GM23338 (cell line): ENCODE results near the gene ZNF831. TPM values are rescaled to one million over a fixed set of nuclear protein-coding genes. Genes with fewer than 3 reads are reported as not detected.

Experiments
- ATAC-seq: fragments of 200-7000 bp; cut with Tn5 transposase; 3 replicates; pipeline ENCODE4 v1.9.1; 2020
- DNase-seq: peaks from one replicate; pipeline ENCODE4 v3.0.0-alpha.2; 2015; ENCODE audit warnings: low spot score
- H2AFZ ChIP-seq: fragments of 200-600 bp; sonication (generic); 2 replicates; pipeline ENCODE4 v1.8.0; 2016; ENCODE audit warnings: antibody characterized with exemption, mild to moderate bottlenecking, moderate library complexity
- H3F3A ChIP-seq: fragments of 200-600 bp; sonication (generic); replicated peaks from 2 replicates; pipeline ENCODE4 v1.8.0; 2017; ENCODE audit warnings: antibody characterized with exemption, mixed run types, low read depth
- H3K27ac ChIP-seq: fragments of 200-600 bp; sonication (generic); 2 replicates; pipeline ENCODE4 v1.6.1; 2016; ENCODE audit warnings: low read depth
- H3K27me3 ChIP-seq: fragments of 200-600 bp; sonication (generic); 2 replicates; pipeline ENCODE4 v1.8.0; 2016; ENCODE audit warnings: mild to moderate bottlenecking, mixed run types, moderate library complexity; ENCODE audit not compliant: insufficient read depth
- H3K36me3 ChIP-seq: fragments of 200-600 bp; sonication (generic); 2 replicates; pipeline ENCODE4 v1.8.0; 2016; ENCODE audit warnings: mild to moderate bottlenecking; ENCODE audit not compliant: insufficient read depth
- H3K4me1 ChIP-seq: fragments of 200-600 bp; sonication (generic); 2 replicates; pipeline ENCODE4 v1.8.0; 2016; ENCODE audit warnings: mild to moderate bottlenecking, moderate library complexity; ENCODE audit not compliant: insufficient read depth
- H3K4me2 ChIP-seq: fragments of 200-600 bp; sonication (generic); 2 replicates; pipeline ENCODE4 v1.7.1; 2017; ENCODE audit warnings: mixed run types
- H3K4me3 ChIP-seq: fragments of 200-600 bp; sonication (generic); 2 replicates; pipeline ENCODE4 v1.6.1; 2016; ENCODE audit warnings: mixed run types
- H3K79me2 ChIP-seq: fragments of 200-600 bp; sonication (generic); replicated peaks from 2 replicates; pipeline ENCODE4 v1.8.0; 2017; ENCODE audit warnings: mild to moderate bottlenecking; ENCODE audit not compliant: insufficient read depth
- H3K9me2 ChIP-seq: fragments of 200-600 bp; sonication (generic); 2 replicates; pipeline ENCODE4 v1.8.0; 2017; ENCODE audit not compliant: insufficient read depth
- H4K20me1 ChIP-seq: fragments of 200-600 bp; sonication (generic); replicated peaks from 2 replicates; pipeline ENCODE4 v1.8.0; 2017; ENCODE audit warnings: mild to moderate bottlenecking; ENCODE audit not compliant: insufficient read depth
- H3K27ac Mint-ChIP-seq: 2 replicates; pipeline ENCODE4 v1.8.0; 2020; ENCODE audit warnings: inconsistent platforms, mild to moderate bottlenecking, moderate library complexity, mixed read lengths
- H3K27me3 Mint-ChIP-seq: 3 replicates; pipeline ENCODE4 v1.8.0; 2022; ENCODE audit warnings: low read depth, mild to moderate bottlenecking, moderate library complexity, mixed read lengths, inconsistent platforms; ENCODE audit not compliant: insufficient read depth, poor library complexity
- H3K36me3 Mint-ChIP-seq: 3 replicates; pipeline ENCODE4 v1.8.0; 2021; ENCODE audit warnings: low read depth, mild to moderate bottlenecking, inconsistent platforms, moderate library complexity, mixed read lengths
- H3K4me1 Mint-ChIP-seq: 3 replicates; pipeline ENCODE4 v1.8.0; 2020; ENCODE audit warnings: mild to moderate bottlenecking, inconsistent platforms, mixed read lengths
- H3K4me3 Mint-ChIP-seq: 3 replicates; pipeline ENCODE4 v1.8.0; 2021; ENCODE audit warnings: moderate library complexity, mild to moderate bottlenecking, inconsistent platforms, mixed read lengths
- H3K9me3 Mint-ChIP-seq: 3 replicates; pipeline ENCODE4 v1.8.0; 2020; ENCODE audit warnings: moderate library complexity, mild to moderate bottlenecking, inconsistent platforms, mixed read lengths
- CREB1 ChIP-seq: fragments of 250-450 bp; sonication (Bioruptor Pico); IDR thresholded peaks from 2 replicates; pipeline ENCODE4 v1.5.0; 2020; ENCODE audit warnings: low read depth, mild to moderate bottlenecking, moderate library complexity
- EZH2 ChIP-seq: fragments of 200-600 bp; sonication (generic); IDR thresholded peaks from one replicate; pipeline ENCODE4 v1.8.0; 2017; ENCODE audit warnings: antibody characterized with exemption, mild to moderate bottlenecking, low read depth; ENCODE audit not compliant: unreplicated experiment
- EZH2phosphoT487 ChIP-seq: fragments of 200-600 bp; sonication (generic); IDR thresholded peaks from one replicate; pipeline ENCODE4 v1.8.1; 2018; ENCODE audit warnings: antibody characterized with exemption; ENCODE audit not compliant: unreplicated experiment
- JUNB ChIP-seq: IDR thresholded peaks from one replicate; pipeline ENCODE4 v1.6.1; 2016; ENCODE audit warnings: antibody characterized with exemption; ENCODE audit not compliant: unreplicated experiment
- NANOG ChIP-seq: IDR thresholded peaks from 2 replicates; pipeline ENCODE4 v1.6.1; 2016; ENCODE audit warnings: antibody characterized with exemption, borderline replicate concordance
- POLR2AphosphoS5 ChIP-seq: IDR thresholded peaks from 2 replicates; pipeline ENCODE4 v1.6.1; 2016; ENCODE audit warnings: antibody characterized with exemption, low read depth
- STAT1 ChIP-seq: IDR thresholded peaks from one replicate; pipeline ENCODE4 v1.6.1; 2016; ENCODE audit warnings: antibody characterized with exemption; ENCODE audit not compliant: unreplicated experiment
- ZNF114 ChIP-seq: fragments of 250-450 bp; sonication (Bioruptor Pico); IDR thresholded peaks from 2 replicates; pipeline ENCODE4 v1.5.0; 2020; ENCODE audit warnings: mild to moderate bottlenecking, moderate library complexity
- ZNF331 ChIP-seq: fragments of 250-450 bp; sonication (Bioruptor Pico); IDR thresholded peaks from 2 replicates; pipeline ENCODE4 v1.5.0; 2020; ENCODE audit warnings: low read depth, mild to moderate bottlenecking, moderate library complexity
- polyA plus RNA-seq: library from polyadenylated mRNA; unstranded; fragments of >200 nt; fragmentation: Nextera tagmentation; extraction: Ambion mirVana; gene quantifications from 2 replicates; pipeline ENCODE4 v1.2.1, GENCODE V29; 2016
- total RNA-seq: library from RNA; depleted of rRNA; stranded (reverse); fragments of >200 nt; shearing (Covaris generic); gene quantifications from 2 replicates; pipeline ENCODE4 v1.2.3, GENCODE V29; 2014
- TF ChIP-seq, protein P1 (sequence below): fragments of 250-450 bp; sonication (Bioruptor Pico); IDR thresholded peaks from 2 replicates; pipeline ENCODE4 v1.5.0; 2020; ENCODE audit warnings: mild to moderate bottlenecking, moderate library complexity
- TF ChIP-seq, protein P2 (sequence below): IDR thresholded peaks from one replicate; pipeline ENCODE4 v1.6.1; 2018; ENCODE audit warnings: antibody characterized with exemption; ENCODE audit not compliant: unreplicated experiment
- TF ChIP-seq, protein P3 (sequence below), 2 experiments: fragments of 200-600 bp in 1 of 2; sonication (generic) in 1 of 2; conservative IDR thresholded peaks; 2 replicates each; pipeline versions ENCODE4 v1.5.1 to v1.6.1; 2016 to 2017; ENCODE audit warnings: antibody characterized with exemption in 2 of 2, low read depth in 2 of 2, mild to moderate bottlenecking in 2 of 2, moderate library complexity in 1 of 2
- TF ChIP-seq, protein P4 (sequence below): IDR thresholded peaks from 2 replicates; pipeline ENCODE4 v1.6.1; 2016; ENCODE audit warnings: antibody characterized with exemption

ZNF831 gene
- total and polyA plus RNA-seq, 2 experiments from 2014 or later = not detected

DNA sequence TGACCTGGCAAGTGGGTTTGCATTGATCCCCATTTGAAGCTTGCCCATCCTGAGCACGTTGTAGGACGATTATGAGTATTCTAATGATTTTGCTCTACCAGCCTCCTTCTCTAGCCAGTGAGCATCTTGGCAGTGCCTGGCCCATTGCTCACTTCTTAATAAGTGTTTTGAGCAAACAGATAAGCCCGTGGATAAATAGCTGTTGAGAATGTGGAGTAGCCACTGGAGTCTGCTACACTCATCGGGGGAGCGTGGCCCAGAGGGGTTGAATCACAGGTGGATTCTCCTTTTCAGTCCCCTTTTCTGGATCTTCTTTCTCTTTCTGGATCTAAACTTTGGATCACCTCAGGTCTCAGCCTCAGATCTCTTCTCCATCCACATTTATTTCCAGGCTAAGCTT is 120.8 kb downstream of the ZNF831 start:
- ATAC-seq (no peak), DNase-seq (no peak)
- no peaks in the 10 kb centered on the region for H4K20me1 ChIP-seq
- H3K9me3 Mint-ChIP-seq = peaks cover 3% of the 10 kb centered on the region; the same call in 1 of the 3 replicates
- TF ChIP-seq CREB1 (CRISPR knock-in tag) (no peak), JUNB (no peak), STAT1 (no peak), NANOG (no peak), POLR2AphosphoS5 (no peak), ZNF114 (CRISPR knock-in tag) (no peak), EZH2phosphoT487 (no peak), EZH2 (no peak), ZNF331 (no peak)
- TF ChIP-seq, protein P1, sequence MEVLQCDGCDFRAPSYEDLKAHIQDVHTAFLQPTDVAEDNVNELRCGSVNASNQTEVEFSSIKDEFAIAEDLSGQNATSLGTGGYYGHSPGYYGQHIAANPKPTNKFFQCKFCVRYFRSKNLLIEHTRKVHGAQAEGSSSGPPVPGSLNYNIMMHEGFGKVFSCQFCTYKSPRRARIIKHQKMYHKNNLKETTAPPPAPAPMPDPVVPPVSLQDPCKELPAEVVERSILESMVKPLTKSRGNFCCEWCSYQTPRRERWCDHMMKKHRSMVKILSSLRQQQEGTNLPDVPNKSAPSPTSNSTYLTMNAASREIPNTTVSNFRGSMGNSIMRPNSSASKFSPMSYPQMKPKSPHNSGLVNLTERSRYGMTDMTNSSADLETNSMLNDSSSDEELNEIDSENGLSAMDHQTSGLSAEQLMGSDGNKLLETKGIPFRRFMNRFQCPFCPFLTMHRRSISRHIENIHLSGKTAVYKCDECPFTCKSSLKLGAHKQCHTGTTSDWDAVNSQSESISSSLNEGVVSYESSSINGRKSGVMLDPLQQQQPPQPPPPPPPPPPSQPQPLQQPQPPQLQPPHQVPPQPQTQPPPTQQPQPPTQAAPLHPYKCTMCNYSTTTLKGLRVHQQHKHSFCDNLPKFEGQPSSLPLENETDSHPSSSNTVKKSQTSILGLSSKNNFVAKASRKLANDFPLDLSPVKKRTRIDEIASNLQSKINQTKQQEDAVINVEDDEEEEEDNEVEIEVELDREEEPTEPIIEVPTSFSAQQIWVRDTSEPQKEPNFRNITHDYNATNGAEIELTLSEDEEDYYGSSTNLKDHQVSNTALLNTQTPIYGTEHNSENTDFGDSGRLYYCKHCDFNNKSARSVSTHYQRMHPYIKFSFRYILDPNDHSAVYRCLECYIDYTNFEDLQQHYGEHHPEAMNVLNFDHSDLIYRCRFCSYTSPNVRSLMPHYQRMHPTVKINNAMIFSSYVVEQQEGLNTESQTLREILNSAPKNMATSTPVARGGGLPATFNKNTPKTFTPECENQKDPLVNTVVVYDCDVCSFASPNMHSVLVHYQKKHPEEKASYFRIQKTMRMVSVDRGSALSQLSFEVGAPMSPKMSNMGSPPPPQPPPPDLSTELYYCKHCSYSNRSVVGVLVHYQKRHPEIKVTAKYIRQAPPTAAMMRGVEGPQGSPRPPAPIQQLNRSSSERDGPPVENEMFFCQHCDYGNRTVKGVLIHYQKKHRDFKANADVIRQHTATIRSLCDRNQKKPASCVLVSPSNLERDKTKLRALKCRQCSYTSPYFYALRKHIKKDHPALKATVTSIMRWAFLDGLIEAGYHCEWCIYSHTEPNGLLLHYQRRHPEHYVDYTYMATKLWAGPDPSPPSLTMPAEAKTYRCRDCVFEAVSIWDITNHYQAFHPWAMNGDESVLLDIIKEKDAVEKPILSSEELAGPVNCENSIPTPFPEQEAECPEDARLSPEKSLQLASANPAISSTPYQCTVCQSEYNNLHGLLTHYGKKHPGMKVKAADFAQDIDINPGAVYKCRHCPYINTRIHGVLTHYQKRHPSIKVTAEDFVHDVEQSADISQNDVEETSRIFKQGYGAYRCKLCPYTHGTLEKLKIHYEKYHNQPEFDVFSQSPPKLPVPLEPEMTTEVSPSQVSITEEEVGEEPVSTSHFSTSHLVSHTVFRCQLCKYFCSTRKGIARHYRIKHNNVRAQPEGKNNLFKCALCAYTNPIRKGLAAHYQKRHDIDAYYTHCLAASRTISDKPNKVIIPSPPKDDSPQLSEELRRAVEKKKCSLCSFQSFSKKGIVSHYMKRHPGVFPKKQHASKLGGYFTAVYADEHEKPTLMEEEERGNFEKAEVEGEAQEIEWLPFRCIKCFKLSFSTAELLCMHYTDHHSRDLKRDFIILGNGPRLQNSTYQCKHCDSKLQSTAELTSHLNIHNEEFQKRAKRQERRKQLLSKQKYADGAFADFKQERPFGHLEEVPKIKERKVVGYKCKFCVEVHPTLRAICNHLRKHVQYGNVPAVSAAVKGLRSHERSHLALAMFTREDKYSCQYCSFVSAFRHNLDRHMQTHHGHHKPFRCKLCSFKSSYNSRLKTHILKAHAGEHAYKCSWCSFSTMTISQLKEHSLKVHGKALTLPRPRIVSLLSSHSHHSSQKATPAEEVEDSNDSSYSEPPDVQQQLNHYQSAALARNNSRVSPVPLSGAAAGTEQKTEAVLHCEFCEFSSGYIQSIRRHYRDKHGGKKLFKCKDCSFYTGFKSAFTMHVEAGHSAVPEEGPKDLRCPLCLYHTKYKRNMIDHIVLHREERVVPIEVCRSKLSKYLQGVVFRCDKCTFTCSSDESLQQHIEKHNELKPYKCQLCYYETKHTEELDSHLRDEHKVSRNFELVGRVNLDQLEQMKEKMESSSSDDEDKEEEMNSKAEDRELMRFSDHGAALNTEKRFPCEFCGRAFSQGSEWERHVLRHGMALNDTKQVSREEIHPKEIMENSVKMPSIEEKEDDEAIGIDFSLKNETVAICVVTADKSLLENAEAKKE = no peak
- TF ChIP-seq, protein P2, sequence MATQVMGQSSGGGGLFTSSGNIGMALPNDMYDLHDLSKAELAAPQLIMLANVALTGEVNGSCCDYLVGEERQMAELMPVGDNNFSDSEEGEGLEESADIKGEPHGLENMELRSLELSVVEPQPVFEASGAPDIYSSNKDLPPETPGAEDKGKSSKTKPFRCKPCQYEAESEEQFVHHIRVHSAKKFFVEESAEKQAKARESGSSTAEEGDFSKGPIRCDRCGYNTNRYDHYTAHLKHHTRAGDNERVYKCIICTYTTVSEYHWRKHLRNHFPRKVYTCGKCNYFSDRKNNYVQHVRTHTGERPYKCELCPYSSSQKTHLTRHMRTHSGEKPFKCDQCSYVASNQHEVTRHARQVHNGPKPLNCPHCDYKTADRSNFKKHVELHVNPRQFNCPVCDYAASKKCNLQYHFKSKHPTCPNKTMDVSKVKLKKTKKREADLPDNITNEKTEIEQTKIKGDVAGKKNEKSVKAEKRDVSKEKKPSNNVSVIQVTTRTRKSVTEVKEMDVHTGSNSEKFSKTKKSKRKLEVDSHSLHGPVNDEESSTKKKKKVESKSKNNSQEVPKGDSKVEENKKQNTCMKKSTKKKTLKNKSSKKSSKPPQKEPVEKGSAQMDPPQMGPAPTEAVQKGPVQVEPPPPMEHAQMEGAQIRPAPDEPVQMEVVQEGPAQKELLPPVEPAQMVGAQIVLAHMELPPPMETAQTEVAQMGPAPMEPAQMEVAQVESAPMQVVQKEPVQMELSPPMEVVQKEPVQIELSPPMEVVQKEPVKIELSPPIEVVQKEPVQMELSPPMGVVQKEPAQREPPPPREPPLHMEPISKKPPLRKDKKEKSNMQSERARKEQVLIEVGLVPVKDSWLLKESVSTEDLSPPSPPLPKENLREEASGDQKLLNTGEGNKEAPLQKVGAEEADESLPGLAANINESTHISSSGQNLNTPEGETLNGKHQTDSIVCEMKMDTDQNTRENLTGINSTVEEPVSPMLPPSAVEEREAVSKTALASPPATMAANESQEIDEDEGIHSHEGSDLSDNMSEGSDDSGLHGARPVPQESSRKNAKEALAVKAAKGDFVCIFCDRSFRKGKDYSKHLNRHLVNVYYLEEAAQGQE = no peak
- TF ChIP-seq, protein P3, sequence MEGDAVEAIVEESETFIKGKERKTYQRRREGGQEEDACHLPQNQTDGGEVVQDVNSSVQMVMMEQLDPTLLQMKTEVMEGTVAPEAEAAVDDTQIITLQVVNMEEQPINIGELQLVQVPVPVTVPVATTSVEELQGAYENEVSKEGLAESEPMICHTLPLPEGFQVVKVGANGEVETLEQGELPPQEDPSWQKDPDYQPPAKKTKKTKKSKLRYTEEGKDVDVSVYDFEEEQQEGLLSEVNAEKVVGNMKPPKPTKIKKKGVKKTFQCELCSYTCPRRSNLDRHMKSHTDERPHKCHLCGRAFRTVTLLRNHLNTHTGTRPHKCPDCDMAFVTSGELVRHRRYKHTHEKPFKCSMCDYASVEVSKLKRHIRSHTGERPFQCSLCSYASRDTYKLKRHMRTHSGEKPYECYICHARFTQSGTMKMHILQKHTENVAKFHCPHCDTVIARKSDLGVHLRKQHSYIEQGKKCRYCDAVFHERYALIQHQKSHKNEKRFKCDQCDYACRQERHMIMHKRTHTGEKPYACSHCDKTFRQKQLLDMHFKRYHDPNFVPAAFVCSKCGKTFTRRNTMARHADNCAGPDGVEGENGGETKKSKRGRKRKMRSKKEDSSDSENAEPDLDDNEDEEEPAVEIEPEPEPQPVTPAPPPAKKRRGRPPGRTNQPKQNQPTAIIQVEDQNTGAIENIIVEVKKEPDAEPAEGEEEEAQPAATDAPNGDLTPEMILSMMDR (conservative IDR thresholded peaks at IDR 0.05; ENCODE audit: low read depth in 2 of 2) = no peak
- TF ChIP-seq, protein P4, sequence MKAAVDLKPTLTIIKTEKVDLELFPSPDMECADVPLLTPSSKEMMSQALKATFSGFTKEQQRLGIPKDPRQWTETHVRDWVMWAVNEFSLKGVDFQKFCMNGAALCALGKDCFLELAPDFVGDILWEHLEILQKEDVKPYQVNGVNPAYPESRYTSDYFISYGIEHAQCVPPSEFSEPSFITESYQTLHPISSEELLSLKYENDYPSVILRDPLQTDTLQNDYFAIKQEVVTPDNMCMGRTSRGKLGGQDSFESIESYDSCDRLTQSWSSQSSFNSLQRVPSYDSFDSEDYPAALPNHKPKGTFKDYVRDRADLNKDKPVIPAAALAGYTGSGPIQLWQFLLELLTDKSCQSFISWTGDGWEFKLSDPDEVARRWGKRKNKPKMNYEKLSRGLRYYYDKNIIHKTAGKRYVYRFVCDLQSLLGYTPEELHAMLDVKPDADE = no peak
- H2AFZ ChIP-seq = no peak overlapping the region
- peaks cover 3% of the 10 kb centered on the region for H3K27me3 Mint-ChIP-seq
- no peak overlapping the region for H3K27ac ChIP-seq
- no peaks in the 10 kb centered on the region for H3K79me2 ChIP-seq
- no peak overlapping the region for H3K4me3 Mint-ChIP-seq
- H3F3A ChIP-seq = no peaks in the 10 kb centered on the region
- no peaks in the 10 kb centered on the region for H3K36me3 Mint-ChIP-seq
- H3K27ac Mint-ChIP-seq = no peak overlapping the region
- H3K9me2 ChIP-seq = peaks cover 11% of the 10 kb centered on the region; the same call in 1 of the 2 replicates
- H3K36me3 ChIP-seq = no peaks in the 10 kb centered on the region
- no peaks in the 10 kb centered on the region; the same call in 2 of the 3 replicates for H3K4me1 Mint-ChIP-seq
- no peaks in the 10 kb centered on the region for H3K27me3 ChIP-seq
- H3K4me2 ChIP-seq = no peak overlapping the region
- no peaks in the 10 kb centered on the region for H3K4me1 ChIP-seq
- no peak overlapping the region for H3K4me3 ChIP-seq
